Panc1 (cell line): ENCODE data around the gene TWIST2.

ENCODE experiments used
- POLR2AphosphoS5 ChIP-seq: IDR thresholded peaks from 2 replicates; pipeline ENCODE4 v1.6.1; 2012; ENCODE audit warnings: mild to moderate bottlenecking, low read depth, low read length, moderate library complexity
- SIN3A ChIP-seq: IDR thresholded peaks from 2 replicates; pipeline ENCODE4 v1.6.1; 2012; ENCODE audit warnings: low read depth, mild to moderate bottlenecking, low read length, moderate library complexity, borderline replicate concordance; ENCODE audit not compliant: insufficient read depth
- TCF7L2 ChIP-seq: IDR thresholded peaks from 2 replicates; pipeline ENCODE4 v1.6.1; 2011; ENCODE audit warnings: mild to moderate bottlenecking, low read depth, low read length, inconsistent platforms
- TF ChIP-seq, protein P1 (sequence below): fragments of 450-650 bp; IDR thresholded peaks from 2 replicates; pipeline ENCODE4 v1.5.1; 2017; ENCODE audit warnings: mild to moderate bottlenecking

DNA sequence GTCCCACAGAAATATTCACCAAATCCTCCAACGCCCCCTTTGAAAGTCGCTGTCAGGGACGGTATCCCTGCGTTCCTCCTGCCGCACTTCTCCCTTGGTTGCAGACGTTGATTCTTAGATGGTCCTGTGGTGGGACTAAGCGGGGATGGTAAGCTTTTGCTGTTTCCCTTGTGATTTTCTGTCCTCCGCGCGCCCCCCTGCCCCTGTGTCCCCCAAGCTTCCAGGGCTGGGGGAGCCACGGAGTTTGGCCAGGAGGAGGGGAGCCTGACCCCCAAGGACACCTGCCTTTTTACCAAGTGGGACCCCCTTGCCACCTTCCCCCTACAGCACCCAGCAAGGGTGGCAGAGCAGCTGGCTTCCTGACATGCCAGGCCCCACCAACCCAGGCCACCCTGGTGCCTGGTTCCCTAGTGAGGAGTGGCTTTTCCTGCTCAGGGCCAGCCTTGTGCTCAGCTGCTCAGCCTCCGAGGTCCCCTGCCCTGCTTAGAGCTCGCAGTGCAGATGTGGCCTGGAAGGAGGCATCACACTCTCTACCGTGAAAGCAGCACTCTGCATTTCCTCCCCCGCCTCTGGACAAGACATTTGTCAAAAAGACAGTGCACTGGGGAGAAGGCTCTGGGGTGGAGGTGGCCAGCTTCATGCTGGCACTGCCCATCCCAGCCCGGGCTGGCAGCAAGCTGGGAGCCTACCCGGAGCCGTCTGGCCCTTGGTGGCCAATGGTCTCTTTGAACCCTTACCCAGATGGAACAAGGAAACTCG, 49.4 kb downstream of the TWIST2 start:
- TF ChIP-seq, protein P1, sequence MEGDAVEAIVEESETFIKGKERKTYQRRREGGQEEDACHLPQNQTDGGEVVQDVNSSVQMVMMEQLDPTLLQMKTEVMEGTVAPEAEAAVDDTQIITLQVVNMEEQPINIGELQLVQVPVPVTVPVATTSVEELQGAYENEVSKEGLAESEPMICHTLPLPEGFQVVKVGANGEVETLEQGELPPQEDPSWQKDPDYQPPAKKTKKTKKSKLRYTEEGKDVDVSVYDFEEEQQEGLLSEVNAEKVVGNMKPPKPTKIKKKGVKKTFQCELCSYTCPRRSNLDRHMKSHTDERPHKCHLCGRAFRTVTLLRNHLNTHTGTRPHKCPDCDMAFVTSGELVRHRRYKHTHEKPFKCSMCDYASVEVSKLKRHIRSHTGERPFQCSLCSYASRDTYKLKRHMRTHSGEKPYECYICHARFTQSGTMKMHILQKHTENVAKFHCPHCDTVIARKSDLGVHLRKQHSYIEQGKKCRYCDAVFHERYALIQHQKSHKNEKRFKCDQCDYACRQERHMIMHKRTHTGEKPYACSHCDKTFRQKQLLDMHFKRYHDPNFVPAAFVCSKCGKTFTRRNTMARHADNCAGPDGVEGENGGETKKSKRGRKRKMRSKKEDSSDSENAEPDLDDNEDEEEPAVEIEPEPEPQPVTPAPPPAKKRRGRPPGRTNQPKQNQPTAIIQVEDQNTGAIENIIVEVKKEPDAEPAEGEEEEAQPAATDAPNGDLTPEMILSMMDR: no peak
- no peak for TF ChIP-seq TCF7L2
- no peak for TF ChIP-seq POLR2AphosphoS5
- no peak for TF ChIP-seq SIN3A
